Lower leg skin (tissue), 3 donors: ENCODE data around the gene VSIG10L.
A peak's percentile ranks its signal among the peaks of the same experiment; 100 is the strongest.

Experiments
- POLR2A ChIP-seq, 2 donors: fragments of 450-650 bp; IDR thresholded peaks; one replicate each; pipeline ENCODE4 v1.6.1; 2016 to 2017; ENCODE audit warnings: antibody characterized with exemption in 2 of 2, mild to moderate bottlenecking in 1 of 2, moderate library complexity in 1 of 2
- TF ChIP-seq, protein P1 (sequence below), 3 donors: fragments of 450-650 bp; IDR thresholded peaks; one replicate each; pipeline ENCODE4 v1.5.1; 2016; ENCODE audit warnings: antibody characterized with exemption in 3 of 3, mild to moderate bottlenecking in 3 of 3, moderate library complexity in 2 of 3

- peak in 1 of 2 donors; percentile 27 for TF ChIP-seq POLR2A (IDR thresholded peaks at IDR 0.05)
- TF ChIP-seq, protein P1, sequence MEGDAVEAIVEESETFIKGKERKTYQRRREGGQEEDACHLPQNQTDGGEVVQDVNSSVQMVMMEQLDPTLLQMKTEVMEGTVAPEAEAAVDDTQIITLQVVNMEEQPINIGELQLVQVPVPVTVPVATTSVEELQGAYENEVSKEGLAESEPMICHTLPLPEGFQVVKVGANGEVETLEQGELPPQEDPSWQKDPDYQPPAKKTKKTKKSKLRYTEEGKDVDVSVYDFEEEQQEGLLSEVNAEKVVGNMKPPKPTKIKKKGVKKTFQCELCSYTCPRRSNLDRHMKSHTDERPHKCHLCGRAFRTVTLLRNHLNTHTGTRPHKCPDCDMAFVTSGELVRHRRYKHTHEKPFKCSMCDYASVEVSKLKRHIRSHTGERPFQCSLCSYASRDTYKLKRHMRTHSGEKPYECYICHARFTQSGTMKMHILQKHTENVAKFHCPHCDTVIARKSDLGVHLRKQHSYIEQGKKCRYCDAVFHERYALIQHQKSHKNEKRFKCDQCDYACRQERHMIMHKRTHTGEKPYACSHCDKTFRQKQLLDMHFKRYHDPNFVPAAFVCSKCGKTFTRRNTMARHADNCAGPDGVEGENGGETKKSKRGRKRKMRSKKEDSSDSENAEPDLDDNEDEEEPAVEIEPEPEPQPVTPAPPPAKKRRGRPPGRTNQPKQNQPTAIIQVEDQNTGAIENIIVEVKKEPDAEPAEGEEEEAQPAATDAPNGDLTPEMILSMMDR (IDR thresholded peaks at IDR 0.05): peak in 1 of 3 donors; percentile 64
Observed at GRCh38 chr19:51366389-51367254, 24.7 kb upstream of the VSIG10L start.
